HG02870 (cell line): ENCODE results near the gene SERF2.
"Not testable (repeated sequence)": the region's sequence is repeated elsewhere in the genome, so short reads cannot be mapped to it uniquely, and the experiment has no call there.

Experiments
- ATAC-seq: cut with Tn5 transposase; IDR thresholded peaks from one replicate; pipeline ENCODE4 v1.9.1; 2021; ENCODE audit warnings: mild to moderate bottlenecking, moderate library complexity; ENCODE audit not compliant: unreplicated experiment

SERF2 gene

GRCh38 chr15:43792761-43793476 lies 799 bp downstream of the SERF2 start:
- no peak for ATAC-seq

GRCh38 chr15:43793647-43794046 lies 1.5 kb downstream of the SERF2 start:
- no peak for ATAC-seq

GRCh38 chr15:43794269-43795037 lies 2.3 kb downstream of the SERF2 start:
- ATAC-seq: no peak

- ATAC-seq: no peak
Observed at GRCh38 chr15:43795197-43795596, 3.1 kb downstream of the SERF2 start.

GRCh38 chr15:43795997-43796396 lies 3.9 kb downstream of the SERF2 start:
- no peak for ATAC-seq

GRCh38 chr15:43796566-43796965 lies 4.4 kb downstream of the SERF2 start:
- ATAC-seq: no peak

- no peak for ATAC-seq
Observed at GRCh38 chr15:43799209-43799944, 7.3 kb downstream of the SERF2 start.

GRCh38 chr15:43799945-43800285 lies 7.8 kb downstream of the SERF2 start, which contains the start of gene SERINC4:
Gene SERINC4, minus strand, starts transcription at chr15:43800220. Its CDS starts 234 bp downstream, at chr15:43799986.
- ATAC-seq: no peak

- ATAC-seq: peak; percentile 60
Observed at GRCh38 chr15:43800286-43801141, 8.4 kb downstream of the SERF2 start, which contains the start of gene HYPK. Gene HYPK, plus strand, starts transcription at chr15:43800599. Its CDS starts 24 bp downstream, at chr15:43800623.

- ATAC-seq: not testable (repeated sequence)
Observed at GRCh38 chr15:43802676-43803075, 10.6 kb downstream of the SERF2 start.

GRCh38 chr15:43808435-43808950 lies 16.4 kb downstream of the SERF2 start:
- ATAC-seq: no peak

GRCh38 chr15:43808960-43809678 lies 17.0 kb downstream of the SERF2 start:
- ATAC-seq: peak; percentile 66

GRCh38 chr15:43815064-43815463 lies 22.9 kb downstream of the SERF2 start:
- not testable (repeated sequence) for ATAC-seq

- no peak for ATAC-seq
Observed at GRCh38 chr15:43821505-43821904, 29.4 kb downstream of the SERF2 start.

GRCh38 chr15:43824302-43825246 lies 32.5 kb downstream of the SERF2 start, which contains the start of gene MFAP1:
Gene MFAP1, minus strand, starts transcription at chr15:43824690. Its CDS starts 121 bp downstream, at chr15:43824569.
- ATAC-seq: peak; percentile 66

- ATAC-seq: not testable (repeated sequence)
Observed at GRCh38 chr15:43825305-43825704, 33.2 kb downstream of the SERF2 start.

GRCh38 chr15:43826029-43826507 lies 33.9 kb downstream of the SERF2 start:
- no peak for ATAC-seq
